ENCODE results near the gene GGPS1.
"Not testable (repeated sequence)": the region's sequence is repeated elsewhere in the genome, so short reads cannot be mapped to it uniquely, and the experiment has no call there.

The GGPS1 gene

DNA sequence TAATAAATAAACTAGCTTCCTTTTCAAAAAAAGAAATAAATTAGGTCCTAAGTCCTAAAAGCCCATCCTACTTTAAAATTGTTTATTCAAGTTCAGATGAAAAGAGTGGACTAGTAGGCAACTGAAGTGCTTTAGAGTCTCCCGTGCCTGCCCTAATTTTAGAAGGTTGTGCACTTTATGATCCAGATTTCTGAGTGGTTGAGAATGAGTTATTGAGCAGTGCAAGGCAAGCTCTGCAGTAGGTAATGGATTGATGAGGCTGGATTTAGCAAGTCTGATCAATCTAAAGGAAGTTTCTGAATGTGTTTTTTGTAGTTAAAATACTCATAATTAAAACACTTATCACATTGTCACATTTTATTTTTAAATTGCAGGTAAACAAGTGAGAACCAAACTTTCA lies 13.0 kb downstream of the GGPS1 start:
- no peak for DNase-seq

DNA sequence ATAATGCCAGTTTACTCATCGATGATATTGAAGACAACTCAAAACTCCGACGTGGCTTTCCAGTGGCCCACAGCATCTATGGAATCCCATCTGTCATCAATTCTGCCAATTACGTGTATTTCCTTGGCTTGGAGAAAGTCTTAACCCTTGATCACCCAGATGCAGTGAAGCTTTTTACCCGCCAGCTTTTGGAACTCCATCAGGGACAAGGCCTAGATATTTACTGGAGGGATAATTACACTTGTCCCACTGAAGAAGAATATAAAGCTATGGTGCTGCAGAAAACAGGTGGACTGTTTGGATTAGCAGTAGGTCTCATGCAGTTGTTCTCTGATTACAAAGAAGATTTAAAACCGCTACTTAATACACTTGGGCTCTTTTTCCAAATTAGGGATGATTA lies 13.7 kb downstream of the GGPS1 start:
- DNase-seq = no peak

GRCh38 chr1:235342471-235342870 lies 14.1 kb downstream of the GGPS1 start:
- DNase-seq = no peak

DNA sequence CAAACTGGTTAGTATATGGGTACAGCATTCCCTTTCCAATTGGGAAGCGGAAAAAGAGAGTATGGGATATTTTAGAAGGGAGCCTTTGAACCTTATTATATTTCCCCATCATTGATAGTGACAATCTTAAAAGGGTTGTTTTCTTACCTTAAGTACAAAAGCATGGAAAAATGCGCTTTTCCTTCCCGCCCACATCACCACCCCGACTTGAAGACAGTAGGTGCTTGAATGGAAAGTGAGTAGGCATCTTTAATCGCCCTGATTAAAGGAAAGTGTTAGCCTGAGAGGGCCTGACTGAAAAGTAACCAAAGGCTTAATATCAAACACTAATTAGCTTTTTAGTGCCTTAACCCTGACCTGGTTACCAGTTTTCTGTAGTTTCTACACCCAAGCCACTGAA lies 15.4 kb downstream of the GGPS1 start:
- DNase-seq = no peak

DNA sequence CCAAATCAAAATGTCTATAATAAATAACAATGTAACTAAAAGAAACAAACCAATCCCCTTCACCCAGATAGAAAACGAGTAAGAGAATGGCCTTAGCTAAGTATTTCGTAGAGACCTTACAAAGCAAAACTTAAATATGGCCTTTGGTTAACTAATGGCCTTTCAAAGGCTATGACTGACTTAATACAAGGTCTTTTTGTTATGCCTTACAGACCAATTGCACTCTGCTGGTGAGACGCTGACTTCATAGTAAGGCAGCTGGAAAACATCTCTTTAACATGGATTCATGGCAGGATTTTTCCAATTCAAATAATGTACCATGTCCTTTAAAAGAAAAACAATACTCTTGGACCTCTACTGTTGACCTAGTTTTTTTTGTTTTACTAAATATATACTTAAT lies 23.1 kb downstream of the GGPS1 start:
- DNase-seq = no peak

- no peak for DNase-seq
Measured at GRCh38 chr1:235351898-235352297, 23.5 kb downstream of the GGPS1 start.

- DNase-seq = no peak
Measured at GRCh38 chr1:235357485-235358373, 29.4 kb downstream of the GGPS1 start.

DNA sequence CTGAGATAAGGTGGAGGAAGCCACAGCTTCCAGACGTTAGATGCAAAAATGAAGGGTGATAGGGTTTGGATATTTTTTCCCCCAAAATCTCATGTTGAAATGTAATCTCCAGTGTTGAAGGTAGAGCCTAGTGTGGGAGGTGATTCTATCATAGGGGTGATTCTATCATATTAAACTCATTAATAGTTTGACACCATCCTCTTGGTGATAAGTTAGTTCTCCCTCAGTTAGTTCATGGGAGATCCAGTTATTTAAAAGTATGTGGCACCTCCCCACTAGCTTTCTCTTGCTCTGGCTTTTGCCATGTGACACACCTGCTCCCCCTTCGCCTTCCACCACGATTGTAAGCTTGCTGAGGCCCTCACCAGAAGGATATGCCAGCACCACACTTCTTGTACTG lies 30.5 kb downstream of the GGPS1 start:
- no peak for DNase-seq

- not testable (repeated sequence) for DNase-seq
Measured at GRCh38 chr1:235364189-235364588, 35.8 kb downstream of the GGPS1 start.

DNA sequence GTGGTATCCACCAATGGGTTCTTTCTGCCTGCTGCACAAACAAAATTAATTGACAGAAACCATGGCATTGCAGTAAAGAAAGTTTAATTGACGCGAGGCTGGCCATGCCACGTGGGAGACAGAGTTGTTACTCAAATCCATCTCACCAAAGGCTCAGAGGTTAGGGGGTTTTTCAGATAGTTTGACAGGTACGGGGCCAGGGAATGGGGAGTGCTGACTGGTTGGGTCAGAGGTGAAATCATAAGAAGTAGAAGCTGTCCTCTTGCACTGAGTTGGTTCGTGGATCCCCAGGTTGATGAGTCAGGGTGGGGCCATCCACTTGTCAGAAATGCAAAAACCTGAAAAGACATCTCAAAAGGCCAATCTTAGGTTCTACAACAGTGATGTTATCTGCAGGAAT lies 37.9 kb downstream of the GGPS1 start:
- DNase-seq = no peak

- peak; percentile 71 for DNase-seq
Measured at GRCh38 chr1:235367000-235367908, 38.9 kb downstream of the GGPS1 start, which contains the start of gene TBCE. TSS of gene TBCE (plus strand) at chr1:235367427. CDS start at chr1:235380050, 12,623 bp downstream.

- no peak for DNase-seq
Measured at GRCh38 chr1:235368428-235368827, 40.1 kb downstream of the GGPS1 start.

GRCh38 chr1:235369802-235370201 lies 41.4 kb downstream of the GGPS1 start:
- DNase-seq = no peak

GRCh38 chr1:235375919-235376605 lies 47.7 kb downstream of the GGPS1 start:
- DNase-seq = no peak

DNA sequence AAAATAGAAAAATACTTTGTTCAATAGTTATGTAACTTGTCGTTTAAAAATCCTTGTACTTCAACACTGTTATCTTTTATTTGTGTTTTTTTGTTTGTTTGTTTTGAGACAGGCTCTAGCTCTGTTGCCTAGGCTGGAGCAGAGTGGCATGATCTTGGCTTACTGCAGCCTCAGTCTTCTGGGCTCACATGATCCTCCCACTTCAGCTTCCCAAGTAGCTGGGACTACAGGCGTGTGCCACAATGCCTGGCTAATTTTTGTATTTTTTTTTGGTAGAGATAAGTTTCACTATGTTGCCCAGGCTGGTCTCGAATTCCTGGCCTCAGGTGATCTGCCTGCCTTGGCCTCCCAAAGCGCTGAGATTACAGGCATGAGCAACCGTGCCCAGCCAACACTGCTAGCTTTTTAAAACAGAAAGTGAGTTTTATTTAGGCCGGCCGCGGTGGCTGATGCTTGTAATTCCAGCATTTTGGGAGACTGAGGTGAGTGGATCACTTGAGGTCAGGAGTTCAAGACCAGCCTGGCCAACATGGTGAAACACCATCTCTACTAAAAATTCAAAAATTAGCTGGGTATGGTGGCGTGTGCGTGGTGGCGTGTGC lies 49.9 kb downstream of the GGPS1 start:
- not testable (repeated sequence) for DNase-seq

DNA sequence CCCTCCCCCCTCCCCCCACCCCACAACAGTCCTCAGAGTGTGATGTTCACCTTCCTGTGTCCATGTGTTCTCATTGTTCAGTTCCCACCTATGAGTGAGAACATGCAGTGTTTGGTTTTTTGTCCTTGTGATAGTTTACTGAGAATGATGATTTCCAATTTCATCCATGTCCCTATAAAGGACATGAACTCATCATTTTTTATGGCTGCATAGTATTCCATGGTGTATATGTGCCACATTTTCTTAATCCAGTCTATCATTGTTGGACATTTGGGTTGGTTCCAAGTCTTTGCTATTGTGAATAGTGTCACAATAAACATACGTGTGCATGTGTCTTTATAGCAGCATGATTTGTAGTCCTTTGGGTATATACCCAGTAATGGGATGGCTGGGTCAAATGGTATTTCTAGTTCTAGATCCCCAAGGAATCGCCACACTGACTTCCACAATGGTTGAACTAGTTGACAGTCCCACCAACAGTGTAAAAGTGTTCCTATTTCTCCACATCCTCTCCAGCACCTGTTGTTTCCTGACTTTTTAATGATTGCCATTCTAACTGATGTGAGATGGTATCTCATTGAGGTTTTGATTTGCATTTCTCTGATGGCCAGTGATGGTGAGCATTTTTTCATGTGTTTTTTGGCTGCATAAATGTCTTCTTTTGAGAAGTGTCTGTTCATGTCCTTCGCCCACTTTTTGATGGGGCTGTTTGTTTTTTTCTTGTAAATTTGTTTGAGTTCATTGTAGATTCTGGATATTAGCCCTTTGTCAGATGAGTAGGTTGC lies 53.8 kb downstream of the GGPS1 start:
- DNase-seq = not testable (repeated sequence)

- DNase-seq = not testable (repeated sequence)
Measured at GRCh38 chr1:235385633-235386032, 57.3 kb downstream of the GGPS1 start.

DNA sequence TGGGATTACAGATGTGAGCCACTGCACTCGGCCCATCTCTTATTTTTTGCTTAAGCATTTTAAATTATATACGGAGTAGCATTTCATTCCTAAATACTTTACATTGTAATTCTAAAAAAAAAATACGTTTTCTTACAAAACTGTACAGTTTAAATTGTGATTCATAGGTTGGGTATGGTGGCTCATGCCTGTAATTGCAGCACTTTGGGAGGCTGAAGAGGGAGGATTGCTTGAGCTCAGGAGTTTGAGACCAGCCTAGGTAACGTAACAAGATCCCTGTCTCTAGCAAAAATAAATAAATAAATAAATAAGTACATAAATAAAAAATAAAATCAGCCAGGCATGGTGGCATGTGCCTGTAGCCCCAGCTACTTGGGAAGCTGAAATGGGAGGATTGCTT lies 63.5 kb downstream of the GGPS1 start:
- DNase-seq = no peak

Measured in central memory CD4-positive, alpha-beta T cell (primary cell).